ENCODE data around the gene IGSF3. TPM values are rescaled to one million over a fixed set of nuclear protein-coding genes. Genes with fewer than 3 reads are reported as not detected.

IGSF3 gene
- total and polyA plus RNA-seq, 7 experiments from 2014 or later, result 0.04 to 0.63 (median 0.16) TPM; not detected in 3

GRCh38 chr1:116554924-116555323 lies 112.6 kb downstream of the IGSF3 start:
- Histone ChIP-seq H3K4me1 (ENCODE audit: control insufficient read depth in 2 of 2, insufficient read depth in 2 of 2, low read length in 2 of 2) (peaks cover 0 to 19% of the 10 kb centered on the region in 2 donors), H3K4me3 (ENCODE audit: low read length) (no peak overlapping the region), H3K36me3 (ENCODE audit: control insufficient read depth in 2 of 3, insufficient read depth in 3 of 3, low read length in 3 of 3) (no peaks in the 10 kb centered on the region), H3K27me3 (ENCODE audit: control insufficient read depth in 2 of 2, insufficient read depth in 2 of 2, low read length in 2 of 2) (no peaks in the 10 kb centered on the region), H3K27ac (ENCODE audit: low read depth, low read length) (no peak overlapping the region), H3K9me3 (ENCODE audit: control insufficient read depth in 2 of 3, low read length in 3 of 3) (no peaks in the 10 kb centered on the region)
- Mint-ChIP-seq H3K4me3 (no peak overlapping the region), H3K27me3 (no peaks in the 10 kb centered on the region), H3K4me1 (peaks cover 0 to 74% (median 18%) of the 10 kb centered on the region in 7 donors), H3K36me3 (peaks cover 0 to 29% (median 0%) of the 10 kb centered on the region in 5 donors), H3K27ac (no peak overlapping the region), H3K9me3 (peaks cover 0 to 2% (median 0%) of the 10 kb centered on the region in 11 donors)
- ChIA-PET CTCF (no interaction called here), POLR2A (no interaction called here)
- no peak for ATAC-seq
- intact Hi-C loops (cut with micrococcal nuclease), result loop anchor here (2.0 to 5.0 kb wide), 2 partner anchors 38 to 46 kb away; no protein-coding TSS in a partner anchor
- no peak for DNase-seq

GRCh38 chr1:116553386-116554115 lies 114.0 kb downstream of the IGSF3 start:
- POLR2A ChIA-PET, result interaction anchor here (0.6 kb wide), 1 partner anchor 39 kb away, joined by 3 read pairs; no protein-coding TSS in a partner anchor
- CTCF ChIA-PET, result no interaction called here
- DNase-seq, result no peak
- no peaks in the 10 kb centered on the region for H3K9me3 ChIP-seq (ENCODE audit: control insufficient read depth in 2 of 3, low read length in 3 of 3)
- H3K27ac Mint-ChIP-seq, result peak overlapping the region in 1 of 9 donors; percentile 34
- H3K4me3 ChIP-seq (ENCODE audit: low read length), result no peak overlapping the region
- no peaks in the 10 kb centered on the region for H3K36me3 ChIP-seq (ENCODE audit: control insufficient read depth in 2 of 3, insufficient read depth in 3 of 3, low read length in 3 of 3)
- ATAC-seq, result no peak
- H3K27me3 ChIP-seq (ENCODE audit: control insufficient read depth in 2 of 2, insufficient read depth in 2 of 2, low read length in 2 of 2), result no peaks in the 10 kb centered on the region
- H3K4me1 ChIP-seq (ENCODE audit: control insufficient read depth in 2 of 2, insufficient read depth in 2 of 2, low read length in 2 of 2), result peaks cover 0 to 19% of the 10 kb centered on the region in 2 donors
- no peaks in the 10 kb centered on the region for H3K27me3 Mint-ChIP-seq
- H3K4me1 Mint-ChIP-seq, result peaks cover 0 to 74% (median 14%) of the 10 kb centered on the region in 7 donors
- intact Hi-C loops (cut with micrococcal nuclease), result loop anchor here in 1 of 2 donors (2.0 kb wide), 1 partner anchor 45 kb away; no protein-coding TSS in a partner anchor
- H3K4me3 Mint-ChIP-seq, result peak overlapping the region in 1 of 10 donors; percentile 21
- H3K9me3 Mint-ChIP-seq, result peaks cover 0 to 2% (median 0%) of the 10 kb centered on the region in 11 donors
- peaks cover 0 to 25% (median 0%) of the 10 kb centered on the region in 5 donors for H3K36me3 Mint-ChIP-seq
- no peak overlapping the region for H3K27ac ChIP-seq (ENCODE audit: low read depth, low read length)

DNA sequence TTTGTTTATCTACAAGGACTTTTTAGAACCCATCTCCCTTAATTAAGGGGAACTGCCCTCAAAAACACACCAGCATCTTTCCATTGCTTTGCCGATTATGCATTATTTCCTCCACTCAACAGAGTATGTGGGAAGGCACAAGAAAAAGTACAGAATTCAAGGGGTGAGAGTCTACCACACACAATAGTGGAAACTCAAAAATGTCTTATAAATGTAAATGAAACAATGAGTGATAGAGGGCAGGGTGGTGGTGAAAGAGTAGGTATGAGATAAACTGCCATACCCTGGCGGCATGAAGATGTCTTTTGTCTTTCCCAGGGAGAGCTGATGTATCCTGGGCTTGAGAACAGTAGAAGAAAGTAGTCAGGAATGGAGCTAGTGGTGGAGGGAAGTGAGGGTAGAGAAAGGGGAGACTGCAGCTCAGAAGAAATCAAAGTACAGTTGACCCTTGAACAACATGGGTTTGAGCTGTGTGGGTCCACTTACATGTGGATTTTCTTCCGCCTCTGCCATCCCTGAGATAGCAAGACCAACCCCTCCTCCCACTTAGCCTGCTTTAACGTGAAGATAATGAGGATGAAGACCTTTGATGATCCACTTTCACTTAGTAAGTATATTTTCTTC lies 121.1 kb downstream of the IGSF3 start:
- peaks cover 0 to 73% (median 0%) of the 10 kb centered on the region in 7 donors for H3K4me1 Mint-ChIP-seq
- ATAC-seq, result no peak
- peak overlapping the region in 1 of 10 donors; percentile 7 for H3K4me3 Mint-ChIP-seq
- no peak for DNase-seq
- Histone ChIP-seq H3K9me3 (ENCODE audit: control insufficient read depth in 2 of 3, low read length in 3 of 3) (no peaks in the 10 kb centered on the region), H3K4me3 (ENCODE audit: low read length) (no peak overlapping the region), H3K4me1 (ENCODE audit: control insufficient read depth in 2 of 2, insufficient read depth in 2 of 2, low read length in 2 of 2) (no peaks in the 10 kb centered on the region), H3K36me3 (ENCODE audit: control insufficient read depth in 2 of 3, insufficient read depth in 3 of 3, low read length in 3 of 3) (no peaks in the 10 kb centered on the region), H3K27me3 (ENCODE audit: control insufficient read depth in 2 of 2, insufficient read depth in 2 of 2, low read length in 2 of 2) (no peaks in the 10 kb centered on the region), H3K27ac (ENCODE audit: low read depth, low read length) (no peak overlapping the region)
- H3K36me3 Mint-ChIP-seq, result peaks cover 9 to 54% (median 16%) of the 10 kb centered on the region in 5 donors
- H3K27me3 Mint-ChIP-seq, result no peaks in the 10 kb centered on the region
- intact Hi-C loops (cut with micrococcal nuclease), result no loop called here
- peak overlapping the region in 1 of 9 donors; percentile 41 for H3K27ac Mint-ChIP-seq
- peaks cover 0 to 2% (median 0%) of the 10 kb centered on the region in 11 donors for H3K9me3 Mint-ChIP-seq
- ChIA-PET POLR2A (no interaction called here), CTCF (no interaction called here)

GRCh38 chr1:116545359-116545705 lies 122.2 kb downstream of the IGSF3 start:
- peaks cover 0 to 5% of the 10 kb centered on the region in 2 donors for H3K4me1 ChIP-seq (ENCODE audit: control insufficient read depth in 2 of 2, insufficient read depth in 2 of 2, low read length in 2 of 2)
- H3K27ac ChIP-seq (ENCODE audit: low read depth, low read length), result no peak overlapping the region
- no peaks in the 10 kb centered on the region for H3K9me3 ChIP-seq (ENCODE audit: control insufficient read depth in 2 of 3, low read length in 3 of 3)
- DNase-seq (no peak), ATAC-seq (no peak)
- Mint-ChIP-seq H3K4me3 (peak overlapping the region in 1 of 10 donors; percentile 68), H3K27ac (peak overlapping the region in 1 of 9 donors; percentile 93), H3K36me3 (peaks cover 9 to 51% (median 19%) of the 10 kb centered on the region in 5 donors), H3K27me3 (no peaks in the 10 kb centered on the region), H3K9me3 (peaks cover 0 to under 1% (median 0%) of the 10 kb centered on the region in 11 donors), H3K4me1 (peaks cover 2 to 69% (median 3%) of the 10 kb centered on the region in 7 donors)
- no peak overlapping the region for H3K4me3 ChIP-seq (ENCODE audit: low read length)
- H3K27me3 ChIP-seq (ENCODE audit: control insufficient read depth in 2 of 2, insufficient read depth in 2 of 2, low read length in 2 of 2), result no peaks in the 10 kb centered on the region
- POLR2A ChIA-PET, result no interaction called here
- CTCF ChIA-PET, result no interaction called here
- no peaks in the 10 kb centered on the region for H3K36me3 ChIP-seq (ENCODE audit: control insufficient read depth in 2 of 3, insufficient read depth in 3 of 3, low read length in 3 of 3)
- intact Hi-C loops (cut with micrococcal nuclease), result no loop called here

- Mint-ChIP-seq H3K27ac (peak overlapping the region in 1 of 9 donors; percentile 93), H3K9me3 (no peaks in the 10 kb centered on the region), H3K4me3 (peak overlapping the region in 1 of 10 donors; percentile 68), H3K36me3 (peaks cover 9 to 53% (median 19%) of the 10 kb centered on the region in 5 donors), H3K4me1 (peaks cover 3 to 72% (median 7%) of the 10 kb centered on the region in 7 donors), H3K27me3 (no peaks in the 10 kb centered on the region)
- Histone ChIP-seq H3K9me3 (ENCODE audit: control insufficient read depth in 2 of 3, low read length in 3 of 3) (no peaks in the 10 kb centered on the region), H3K27ac (ENCODE audit: low read depth, low read length) (no peak overlapping the region), H3K4me3 (ENCODE audit: low read length) (no peak overlapping the region), H3K36me3 (ENCODE audit: control insufficient read depth in 2 of 3, insufficient read depth in 3 of 3, low read length in 3 of 3) (no peaks in the 10 kb centered on the region), H3K4me1 (ENCODE audit: control insufficient read depth in 2 of 2, insufficient read depth in 2 of 2, low read length in 2 of 2) (peaks cover 0 to 11% of the 10 kb centered on the region in 2 donors), H3K27me3 (ENCODE audit: control insufficient read depth in 2 of 2, insufficient read depth in 2 of 2, low read length in 2 of 2) (no peaks in the 10 kb centered on the region)
- ChIA-PET CTCF (no interaction called here), POLR2A (no interaction called here)
- intact Hi-C loops (cut with micrococcal nuclease), result no loop called here
- ATAC-seq (no peak), DNase-seq (peak in 1 of 9 donors; percentile 36)
These were observed 122.8 kb downstream of the IGSF3 start for GRCh38 chr1:116544588-116545358.

GRCh38 chr1:116540088-116540487 lies 127.4 kb downstream of the IGSF3 start:
- Histone ChIP-seq H3K4me3 (ENCODE audit: low read length) (no peak overlapping the region), H3K27me3 (ENCODE audit: control insufficient read depth in 2 of 2, insufficient read depth in 2 of 2, low read length in 2 of 2) (no peaks in the 10 kb centered on the region), H3K4me1 (ENCODE audit: control insufficient read depth in 2 of 2, insufficient read depth in 2 of 2, low read length in 2 of 2) (peaks cover 0 to 12% of the 10 kb centered on the region in 2 donors), H3K36me3 (ENCODE audit: control insufficient read depth in 2 of 3, insufficient read depth in 3 of 3, low read length in 3 of 3) (peaks cover 0 to 3% (median 0%) of the 10 kb centered on the region in 3 experiments), H3K27ac (ENCODE audit: low read depth, low read length) (no peak overlapping the region), H3K9me3 (ENCODE audit: control insufficient read depth in 2 of 3, low read length in 3 of 3) (no peaks in the 10 kb centered on the region)
- ChIA-PET CTCF (no interaction called here), POLR2A (interaction anchor here (0.6 kb wide), 1 partner anchor 34 kb away, joined by 3 read pairs; no protein-coding TSS in a partner anchor)
- ATAC-seq (peak; percentile 38), DNase-seq (no peak)
- no peaks in the 10 kb centered on the region for H3K27me3 Mint-ChIP-seq
- peak overlapping the region in 1 of 10 donors; percentile 51 for H3K4me3 Mint-ChIP-seq
- intact Hi-C loops (cut with micrococcal nuclease), result no loop called here
- peaks cover 3 to 61% (median 7%) of the 10 kb centered on the region in 7 donors for H3K4me1 Mint-ChIP-seq
- no peaks in the 10 kb centered on the region for H3K9me3 Mint-ChIP-seq
- peaks cover 12 to 61% (median 25%) of the 10 kb centered on the region in 5 donors for H3K36me3 Mint-ChIP-seq
- H3K27ac Mint-ChIP-seq, result peak overlapping the region in 2 of 9 donors; percentile 35 to 65
